Adrenal gland (tissue), 5 donors: ENCODE results near the gene HES7.

Experiments used
- CTCF ChIP-seq, 6 experiments: fragments of 450-650 bp in 4 of 6; fragments of 200-600 bp in 2 of 6; sonication (generic) in 1 of 6; IDR thresholded peaks; 1 replicate in 5 of 6; 2 replicates in 1 of 6; pipeline versions ENCODE4 v1.5.1 to v1.8.0; 2016 to 2021; ENCODE audit warnings: antibody characterized with exemption in 6 of 6, mild to moderate bottlenecking in 2 of 6, moderate library complexity in 1 of 6
- POLR2A ChIP-seq, 2 donors: fragments of 450-650 bp; IDR thresholded peaks; one replicate each; pipeline ENCODE4 v1.6.1; 2017; ENCODE audit warnings: antibody characterized with exemption in 2 of 2, mild to moderate bottlenecking in 2 of 2, moderate library complexity in 1 of 2
- donor health status: DM: no; HTN: no; CAD: no.

- no peak for TF ChIP-seq CTCF (IDR thresholded peaks at IDR 0.05)
- no peak for TF ChIP-seq POLR2A (IDR thresholded peaks at IDR 0.05)
These were observed 43.6 kb upstream of the HES7 start for GRCh38 chr17:8167526-8167925.
